Common myeloid progenitor, CD34-positive (primary cell): Measurements from ENCODE around the gene NUDT11. TPM values are rescaled to one million over a fixed set of nuclear protein-coding genes. Genes with fewer than 3 reads are reported as not detected.
"Not testable (repeated sequence)": the region's sequence is repeated elsewhere in the genome, so short reads cannot be mapped to it uniquely, and the experiment has no call there.

Experiments
- CTCF ChIA-PET: fragments of 350-600 bp; sonication (Branson Sonifier 250); formaldehyde crosslinking; loops from one replicate; lab custom pipeline; 2021; ENCODE audit warnings: antibody characterized with exemption; lab: Charles Lee
- POLR2A ChIA-PET: fragments of 350-600 bp; sonication (Branson Sonifier 250); formaldehyde crosslinking; loops from one replicate; lab custom pipeline; 2021; ENCODE audit warnings: antibody characterized with exemption; lab: Charles Lee
- DNase-seq, 3 donors: peaks; one replicate each; pipeline versions ENCODE4 v3.0.0 to v3.0.0-alpha.2; 2013
- H3K27ac ChIP-seq, 2 experiments: 1 replicate in 1 of 2; 2 replicates in 1 of 2; pipeline ENCODE4 v1.7.0; 2013; ENCODE audit warnings: inconsistent platforms in 2 of 2, low read length in 2 of 2, mild to moderate bottlenecking in 2 of 2, low read depth in 1 of 2, moderate library complexity in 1 of 2; ENCODE audit not compliant: severe bottlenecking in 2 of 2, insufficient read depth in 1 of 2, poor library complexity in 1 of 2
- H3K27me3 ChIP-seq, 5 experiments: replicated peaks in 2 of 5; 1 replicate in 3 of 5; 2 replicates in 2 of 5; pipeline versions ENCODE4 v1.6.1 to v1.7.0; 2013; ENCODE audit warnings: low read length in 4 of 5, mild to moderate bottlenecking in 2 of 5, moderate library complexity in 2 of 5, inconsistent platforms in 1 of 5; ENCODE audit not compliant: insufficient read depth in 5 of 5, control insufficient read depth in 4 of 5
- H3K36me3 ChIP-seq, 4 experiments: 1 replicate in 2 of 4; 2 replicates in 2 of 4; pipeline versions ENCODE4 v1.6.1 to v1.7.0; 2013; ENCODE audit warnings: low read length in 3 of 4, control low read depth in 1 of 4, mild to moderate bottlenecking in 1 of 4; ENCODE audit not compliant: control insufficient read depth in 4 of 4, insufficient read depth in 4 of 4
- H3K4me1 ChIP-seq, 4 experiments: 1 replicate in 3 of 4; 2 replicates in 1 of 4; pipeline versions ENCODE4 v1.6.1 to v1.7.1; 2013; ENCODE audit warnings: low read length in 3 of 4, mild to moderate bottlenecking in 3 of 4, control low read depth in 1 of 4, inconsistent platforms in 1 of 4, moderate library complexity in 1 of 4; ENCODE audit not compliant: control insufficient read depth in 4 of 4, insufficient read depth in 4 of 4; ENCODE audit errors: control extremely low read depth in 1 of 4
- H3K4me3 ChIP-seq, 7 experiments: 1 replicate in 4 of 7; 2 replicates in 3 of 7; pipeline versions ENCODE4 v1.5.1 to v1.7.0; 2013; ENCODE audit warnings: mild to moderate bottlenecking in 7 of 7, low read length in 6 of 7, moderate library complexity in 6 of 7, inconsistent platforms in 2 of 7, low read depth in 2 of 7, control low read depth in 1 of 7; ENCODE audit not compliant: insufficient read depth in 4 of 7, control insufficient read depth in 1 of 7; ENCODE audit errors: extremely low read depth in 1 of 7
- H3K9me3 ChIP-seq, 5 experiments: 1 replicate in 4 of 5; 2 replicates in 1 of 5; pipeline versions ENCODE4 v1.6.1 to v1.7.1; 2013; ENCODE audit warnings: low read length in 4 of 5, mild to moderate bottlenecking in 2 of 5, inconsistent platforms in 1 of 5, low read depth in 1 of 5, moderate library complexity in 1 of 5; ENCODE audit not compliant: control insufficient read depth in 4 of 5, insufficient read depth in 2 of 5; ENCODE audit errors: control extremely low read depth in 1 of 5
- WGBS: methylation state at CpG from one replicate; pipeline ENCODE4 v1.1.5; 2013; ENCODE audit not compliant: insufficient coverage; 5-methylcytosine and 5-hydroxymethylcytosine counted together
- polyA plus RNA-seq: library from polyadenylated mRNA; unstranded; fragments of 120-200 nt; gene quantifications from one replicate; pipeline ENCODE4 v1.2.1, GENCODE V29; 2013

Gene NUDT11
- 16.7 TPM for polyA plus RNA-seq

- Histone ChIP-seq H3K4me3 (peak within 1 kb of the TSS; percentile 4 to 75 (median 59)), H3K4me1 (peaks cover 0 to 6% (median 0%) of the 10 kb centered on the region in 4 experiments), H3K27ac (no peak within 1 kb of the TSS), H3K9me3 (peaks cover 0 to 4% (median 0%) of the 10 kb centered on the region in 5 experiments), H3K27me3 (peaks cover 0 to 6% (median 0%) of the 10 kb centered on the region in 5 experiments), H3K36me3 (no peaks in the 10 kb centered on the region)
- POLR2A ChIA-PET: no interaction called here
- DNase-seq: peak; percentile 50 to 83 (median 74)
- CTCF ChIA-PET: no interaction called here
- WGBS: 35% methylated on average over 74 of the region's 96 CpGs
Observed at GRCh38 chrX:51496501-51497291, at the start of gene NUDT11. TSS of gene NUDT11 (minus strand) at chrX:51496592. CDS start at chrX:51496444, 148 bp downstream.

- CTCF ChIA-PET: no interaction called here
- POLR2A ChIA-PET: no interaction called here
- 100% methylated on average over 1 of the region's 2 CpGs for WGBS
- H3K27ac ChIP-seq: no peak overlapping the region
- H3K27me3 ChIP-seq: no peaks in the 10 kb centered on the region
- no peak for DNase-seq
- H3K4me3 ChIP-seq: no peak overlapping the region
- no peaks in the 10 kb centered on the region for H3K9me3 ChIP-seq
- no peaks in the 10 kb centered on the region for H3K36me3 ChIP-seq
- H3K4me1 ChIP-seq: no peaks in the 10 kb centered on the region
Observed at GRCh38 chrX:51520393-51520792, 24.0 kb upstream of the NUDT11 start.

DNA sequence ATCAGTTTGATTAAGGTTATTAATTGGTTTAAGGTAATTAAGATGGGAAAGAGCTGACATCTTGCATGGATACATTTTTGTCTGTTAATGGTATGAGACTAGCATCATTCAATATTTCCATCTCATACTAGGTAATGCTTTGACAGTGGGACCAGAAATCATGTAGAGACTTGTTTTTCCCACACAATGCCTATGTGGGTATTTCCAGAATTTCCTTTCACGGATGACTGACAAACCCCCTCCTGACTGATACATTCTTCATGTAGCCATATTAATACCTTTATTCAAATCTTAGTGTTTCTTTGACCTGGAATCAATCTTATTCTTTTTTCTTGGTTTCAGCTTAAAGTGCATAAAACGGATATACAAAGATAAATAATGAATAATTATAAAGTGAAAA is 22.7 kb upstream of the NUDT11 start:
- DNase-seq, CTCF ChIA-PET, H3K9me3 ChIP-seq, H3K4me1 ChIP-seq, H3K4me3 ChIP-seq, POLR2A ChIA-PET, H3K27ac ChIP-seq, H3K36me3 ChIP-seq, H3K27me3 ChIP-seq: not testable (repeated sequence)
- WGBS: no CpG with 5 or more reads among the region's 2 CpGs

GRCh38 chrX:51507551-51507950 is 11.2 kb upstream of the NUDT11 start:
- Histone ChIP-seq H3K9me3 (no peaks in the 10 kb centered on the region), H3K27ac (no peak overlapping the region), H3K36me3 (no peaks in the 10 kb centered on the region), H3K4me3 (no peak overlapping the region), H3K4me1 (no peaks in the 10 kb centered on the region), H3K27me3 (no peaks in the 10 kb centered on the region)
- 80% methylated on average over 1 of the region's 3 CpGs for WGBS
- CTCF ChIA-PET: no interaction called here
- DNase-seq: no peak
- POLR2A ChIA-PET: no interaction called here

- POLR2A ChIA-PET: not testable (repeated sequence)
- 29% methylated on average over 12 of the region's 60 CpGs for WGBS
- DNase-seq: peak in 2 of 3 donors; percentile 36 to 54
Observed at GRCh38 chrX:51495701-51496488, 497 bp downstream of the NUDT11 start.

DNA sequence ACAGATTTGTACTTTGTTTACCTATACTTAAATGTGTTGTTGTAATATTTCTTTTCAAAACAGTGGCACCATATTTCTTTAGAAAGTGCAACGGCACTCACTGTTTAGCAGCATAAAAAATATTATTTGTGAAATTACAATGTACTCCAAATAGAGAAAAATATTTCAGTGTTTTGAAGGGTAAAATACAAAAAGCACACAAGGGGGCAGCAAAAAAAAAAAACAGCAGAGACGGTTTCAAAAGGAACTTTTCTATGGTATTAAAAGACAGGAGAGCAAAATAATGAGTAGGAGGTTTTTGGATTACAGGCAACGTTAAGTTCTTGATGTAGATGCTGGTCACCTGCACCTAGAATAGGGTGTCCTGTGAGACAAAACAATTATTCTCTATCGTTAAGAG is 2.0 kb downstream of the NUDT11 start:
- Histone ChIP-seq H3K4me1 (peaks cover 0 to 6% (median 0%) of the 10 kb centered on the region in 4 experiments), H3K9me3 (peaks cover 0 to 4% (median 0%) of the 10 kb centered on the region in 5 experiments), H3K36me3 (peaks cover 0 to 5% (median 0%) of the 10 kb centered on the region in 4 experiments), H3K27me3 (peaks cover 0 to 3% (median 0%) of the 10 kb centered on the region in 5 experiments), H3K4me3 (no peak overlapping the region), H3K27ac (no peak overlapping the region)
- peak in 2 of 3 donors; percentile 28 to 30 for DNase-seq
- ChIA-PET POLR2A (no interaction called here), CTCF (no interaction called here)
- 16% methylated on average over 2 of the region's 4 CpGs for WGBS

More at GRCh38 chrX:51495701-51496488, 497 bp downstream of the NUDT11 start:
- H3K9me3 ChIP-seq, H3K27ac ChIP-seq, H3K36me3 ChIP-seq, H3K4me1 ChIP-seq, CTCF ChIA-PET, H3K27me3 ChIP-seq: not testable (repeated sequence)
- H3K4me3 ChIP-seq: peak overlapping the region; percentile 4 to 75 (median 59)

DNA sequence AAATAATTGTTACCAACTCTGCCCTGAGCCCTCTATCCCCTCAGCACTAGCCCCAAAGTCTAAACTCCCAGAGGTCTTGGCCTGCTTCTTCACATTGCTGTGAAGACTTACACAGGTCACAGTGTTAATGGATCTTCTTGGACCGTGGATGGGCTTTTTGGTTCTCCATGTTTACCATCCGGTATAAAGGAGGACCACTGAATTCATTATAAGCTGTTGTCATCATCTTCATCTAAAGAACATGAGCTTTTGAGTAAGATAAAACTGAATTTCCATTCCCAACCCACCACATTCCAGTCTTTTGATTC is 8.5 kb downstream of the NUDT11 start:
- 80% methylated on average over 1 of the region's 2 CpGs for WGBS
- Histone ChIP-seq H3K9me3 (no peaks in the 10 kb centered on the region), H3K36me3 (peaks cover 0 to 5% (median 0%) of the 10 kb centered on the region in 4 experiments), H3K27ac (no peak overlapping the region), H3K4me3 (no peak overlapping the region), H3K27me3 (peaks cover 0 to 4% (median 0%) of the 10 kb centered on the region in 5 experiments), H3K4me1 (peaks cover 0 to 2% (median 0%) of the 10 kb centered on the region in 4 experiments)
- POLR2A ChIA-PET: no interaction called here
- no peak for DNase-seq
- CTCF ChIA-PET: interaction anchor here (1.2 to 1.7 kb wide), 2 partner anchors 9 to 1081 kb away, joined by 3 to 8 read pairs; no protein-coding TSS in a partner anchor
